HepG2 (cell line): Measurements from ENCODE around the gene SRI.

Experiments used
- GABPA ChIP-seq, 2 experiments: IDR thresholded peaks; 2 replicates each; pipeline ENCODE4 v1.6.1; 2011 to 2016; ENCODE audit warnings: low read depth in 2 of 2, low read length in 1 of 2, missing biosample characterization in 1 of 2, missing genetic modification characterization in 1 of 2
- ZNF121 ChIP-seq: sonication (generic); formaldehyde crosslinking; IDR thresholded peaks from 2 replicates; pipeline ENCODE4 v1.5.0; 2020; ENCODE audit warnings: mild to moderate bottlenecking, missing genetic modification reagents
- TF ChIP-seq, protein P1 (sequence below): sonication (generic); formaldehyde crosslinking; IDR thresholded peaks from 2 replicates; pipeline ENCODE4 v1.4.0; 2020; ENCODE audit warnings: mild to moderate bottlenecking, missing genetic modification reagents

DNA sequence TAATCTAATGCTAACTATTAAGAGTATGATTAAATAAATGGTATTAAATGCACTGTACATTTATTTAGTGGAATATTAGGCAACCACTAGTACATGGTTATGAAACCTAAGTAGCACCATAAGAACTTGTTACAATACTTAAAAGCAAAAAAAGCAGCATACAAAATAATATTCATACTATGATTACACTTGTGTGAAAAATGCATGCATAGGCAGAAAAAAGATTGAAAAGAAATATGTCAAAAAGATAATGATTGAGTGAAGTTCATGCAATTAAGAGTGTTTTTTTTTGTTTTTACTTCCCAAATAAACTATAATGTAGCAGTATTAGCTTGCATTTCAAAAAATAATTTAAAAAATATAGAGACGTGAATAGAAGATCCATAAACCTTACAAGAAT, 20.0 kb upstream of the SRI start:
- TF ChIP-seq, protein P1, sequence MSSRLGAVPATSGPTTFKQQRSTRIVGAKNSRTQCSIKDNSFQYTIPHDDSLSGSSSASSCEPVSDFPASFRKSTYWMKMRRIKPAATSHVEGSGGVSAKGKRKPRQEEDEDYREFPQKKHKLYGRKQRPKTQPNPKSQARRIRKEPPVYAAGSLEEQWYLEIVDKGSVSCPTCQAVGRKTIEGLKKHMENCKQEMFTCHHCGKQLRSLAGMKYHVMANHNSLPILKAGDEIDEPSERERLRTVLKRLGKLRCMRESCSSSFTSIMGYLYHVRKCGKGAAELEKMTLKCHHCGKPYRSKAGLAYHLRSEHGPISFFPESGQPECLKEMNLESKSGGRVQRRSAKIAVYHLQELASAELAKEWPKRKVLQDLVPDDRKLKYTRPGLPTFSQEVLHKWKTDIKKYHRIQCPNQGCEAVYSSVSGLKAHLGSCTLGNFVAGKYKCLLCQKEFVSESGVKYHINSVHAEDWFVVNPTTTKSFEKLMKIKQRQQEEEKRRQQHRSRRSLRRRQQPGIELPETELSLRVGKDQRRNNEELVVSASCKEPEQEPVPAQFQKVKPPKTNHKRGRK (CRISPR knock-in tag), result no peak
- TF ChIP-seq ZNF121 (no peak), GABPA (IDR thresholded peaks at IDR 0.05; ENCODE audit: low read depth, low read length) (no peak), GABPA (CRISPR knock-in tag; IDR thresholded peaks at IDR 0.05; ENCODE audit: low read depth) (no peak)
